ENCODE results near the gene MX1.

Gene MX1

GRCh38 chr21:41387824-41388223, 38.2 kb upstream of the MX1 start:
- no peak for DNase-seq (ENCODE audit: low read depth)
- no peak overlapping the region for H3K4me3 ChIP-seq (ENCODE audit: low read depth, low read length)
- no peak for TF ChIP-seq CTCF (IDR thresholded peaks at IDR 0.05; ENCODE audit: insufficient read depth, low read depth, low read length, missing control alignments)

GRCh38 chr21:41388259-41388658, 37.8 kb upstream of the MX1 start:
- no peak overlapping the region for H3K4me3 ChIP-seq (ENCODE audit: low read depth, low read length)
- no peak for DNase-seq (ENCODE audit: low read depth)
- TF ChIP-seq CTCF (IDR thresholded peaks at IDR 0.05; ENCODE audit: insufficient read depth, low read depth, low read length, missing control alignments), result no peak

GRCh38 chr21:41390043-41390639, 35.9 kb upstream of the MX1 start:
- no peak overlapping the region for H3K4me3 ChIP-seq (ENCODE audit: low read depth, low read length)
- TF ChIP-seq CTCF (IDR thresholded peaks at IDR 0.05; ENCODE audit: insufficient read depth, low read depth, low read length, missing control alignments), result no peak
- DNase-seq (ENCODE audit: low read depth), result no peak

GRCh38 chr21:41393876-41394465, 32.1 kb upstream of the MX1 start:
- H3K4me3 ChIP-seq (ENCODE audit: low read depth, low read length), result no peak overlapping the region
- no peak for DNase-seq (ENCODE audit: low read depth)
- TF ChIP-seq CTCF (IDR thresholded peaks at IDR 0.05; ENCODE audit: insufficient read depth, low read depth, low read length, missing control alignments), result no peak

GRCh38 chr21:41396558-41397075, 29.4 kb upstream of the MX1 start:
- H3K4me3 ChIP-seq (ENCODE audit: low read depth, low read length), result no peak overlapping the region
- TF ChIP-seq CTCF (IDR thresholded peaks at IDR 0.05; ENCODE audit: insufficient read depth, low read depth, low read length, missing control alignments), result no peak
- DNase-seq (ENCODE audit: low read depth), result no peak

- H3K4me3 ChIP-seq (ENCODE audit: low read depth, low read length), result no peak overlapping the region
- TF ChIP-seq CTCF (IDR thresholded peaks at IDR 0.05; ENCODE audit: insufficient read depth, low read depth, low read length, missing control alignments), result no peak
- DNase-seq (ENCODE audit: low read depth), result peak; percentile 16
Observed at GRCh38 chr21:41397471-41397891, 28.6 kb upstream of the MX1 start.

GRCh38 chr21:41398251-41398650, 27.8 kb upstream of the MX1 start:
- TF ChIP-seq CTCF (IDR thresholded peaks at IDR 0.05; ENCODE audit: insufficient read depth, low read depth, low read length, missing control alignments), result no peak
- DNase-seq (ENCODE audit: low read depth), result no peak
- no peak overlapping the region for H3K4me3 ChIP-seq (ENCODE audit: low read depth, low read length)
